DMS53 treated with DMSO at 0.1 percent for 48 hours (cell line): Measurements from ENCODE around the gene CNTNAP2.

ENCODE experiments used
- DNase-seq: peaks from one replicate; lab custom pipeline; 2025; ENCODE audit not compliant: unreplicated experiment; lab: John Stamatoyannopoulos, UW

Gene CNTNAP2

DNA sequence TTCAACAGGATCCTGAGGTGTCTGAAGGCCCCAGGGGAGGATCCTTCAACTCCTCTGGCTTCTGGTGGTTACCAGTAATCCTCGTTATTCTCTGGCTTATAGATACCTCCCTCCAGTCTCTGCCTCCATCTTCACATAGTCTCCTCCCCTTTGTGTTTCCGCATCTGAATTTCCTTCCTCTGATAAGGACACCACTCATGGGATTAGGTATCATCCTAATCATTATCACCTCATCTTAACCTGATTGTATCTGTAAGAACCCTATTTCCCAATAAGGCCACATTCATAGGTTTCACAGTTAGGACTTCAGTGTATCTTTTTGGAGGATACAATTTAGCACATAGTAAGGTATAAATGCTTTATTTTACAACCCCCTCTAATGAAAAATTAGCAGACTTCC, 1189.2 kb downstream of the CNTNAP2 start:
- no peak for DNase-seq

DNA sequence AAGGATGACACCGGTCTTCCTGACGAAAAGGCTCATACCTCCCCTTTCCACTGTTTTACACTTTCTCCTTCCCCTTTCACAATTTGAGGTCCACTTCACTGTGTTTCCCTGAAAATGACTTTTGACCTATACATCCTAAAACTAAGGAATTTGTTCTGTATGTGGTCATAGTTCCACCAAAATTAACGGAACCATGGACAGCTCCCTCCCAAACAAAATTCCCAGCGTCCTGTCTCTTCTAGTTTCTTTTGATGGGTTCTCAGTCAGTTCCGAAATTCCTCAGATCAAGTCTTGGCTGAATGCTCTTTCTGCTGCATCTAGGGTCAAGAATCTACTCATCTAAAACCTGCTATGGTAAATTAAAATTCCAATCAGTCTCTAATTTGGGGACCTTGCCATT, 1191.9 kb downstream of the CNTNAP2 start:
- no peak for DNase-seq

DNA sequence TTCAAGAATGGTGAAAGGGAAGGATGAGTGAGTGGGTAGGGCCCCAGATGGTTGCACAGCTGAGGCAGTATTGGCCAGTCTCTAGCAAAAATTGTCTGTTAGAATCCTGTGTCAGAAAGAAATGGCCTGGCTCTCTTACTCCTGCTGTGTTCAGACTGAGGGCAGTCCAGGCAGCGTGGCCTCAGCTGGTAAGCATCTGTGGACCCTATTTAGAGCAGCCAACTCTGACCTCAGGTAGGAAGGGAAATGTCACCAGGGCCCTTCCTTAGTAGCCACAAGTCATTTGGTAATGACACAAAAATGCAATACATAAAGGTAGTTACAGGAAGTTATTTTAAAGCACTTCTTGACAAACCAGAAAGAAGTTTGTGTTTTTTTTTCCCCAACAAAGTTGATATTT, 1194.7 kb downstream of the CNTNAP2 start:
- no peak for DNase-seq

DNA sequence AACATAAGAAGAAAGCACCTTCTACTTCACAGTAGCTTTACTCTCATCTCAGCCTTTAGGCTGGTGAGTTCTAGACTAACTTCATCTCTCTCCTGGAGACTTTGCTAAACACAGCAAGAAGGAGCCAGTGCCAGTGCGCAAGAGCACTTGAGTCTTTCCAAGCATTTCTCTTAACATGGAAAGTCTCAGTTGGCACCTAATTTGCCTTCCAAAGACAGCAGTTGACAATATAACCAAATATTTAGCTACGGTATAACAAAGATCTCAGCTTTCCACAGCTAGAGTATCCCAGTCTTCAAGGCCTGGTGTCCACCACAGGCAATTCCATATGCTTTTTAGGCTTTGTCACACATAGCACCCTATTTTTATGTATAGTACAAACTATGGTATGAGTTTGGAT, 1204.9 kb downstream of the CNTNAP2 start:
- no peak for DNase-seq

DNA sequence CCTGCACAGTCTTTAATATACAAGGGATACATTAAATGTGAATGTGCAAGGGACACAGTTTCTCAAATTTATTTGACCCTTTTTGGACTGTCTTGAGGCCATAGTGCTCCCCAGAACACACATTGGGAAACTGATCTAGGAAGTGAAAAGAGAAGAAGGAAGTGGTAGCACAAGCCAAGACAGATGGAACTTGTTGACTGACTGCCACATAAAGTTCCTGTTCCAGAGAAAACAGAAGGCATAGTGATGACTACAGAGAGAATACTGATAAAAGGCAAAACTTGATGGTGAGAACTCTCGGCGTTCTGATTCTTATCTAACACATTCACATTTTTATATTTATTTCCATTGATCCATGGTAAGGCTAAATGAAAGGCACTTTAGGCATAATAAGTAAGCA, 1216.4 kb downstream of the CNTNAP2 start:
- DNase-seq = no peak

DNA sequence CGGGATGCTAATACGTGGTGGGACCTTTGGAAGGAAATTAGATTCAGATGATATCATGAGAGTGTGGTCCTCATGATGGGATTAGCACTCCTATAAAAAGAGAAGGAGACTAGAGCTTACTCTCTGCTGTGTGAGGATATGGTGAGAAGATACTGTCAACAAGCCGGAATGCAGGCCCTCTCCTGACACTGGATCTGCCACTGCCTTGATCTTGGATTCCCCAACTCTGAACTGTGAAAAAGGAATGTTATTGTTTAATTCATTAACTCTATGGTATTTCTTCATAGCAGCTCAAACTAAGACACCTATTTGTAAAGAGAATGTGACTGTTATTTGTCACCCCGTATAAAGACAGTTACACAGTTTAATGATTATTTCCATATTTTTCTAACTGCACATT, 1246.5 kb downstream of the CNTNAP2 start:
- no peak for DNase-seq

DNA sequence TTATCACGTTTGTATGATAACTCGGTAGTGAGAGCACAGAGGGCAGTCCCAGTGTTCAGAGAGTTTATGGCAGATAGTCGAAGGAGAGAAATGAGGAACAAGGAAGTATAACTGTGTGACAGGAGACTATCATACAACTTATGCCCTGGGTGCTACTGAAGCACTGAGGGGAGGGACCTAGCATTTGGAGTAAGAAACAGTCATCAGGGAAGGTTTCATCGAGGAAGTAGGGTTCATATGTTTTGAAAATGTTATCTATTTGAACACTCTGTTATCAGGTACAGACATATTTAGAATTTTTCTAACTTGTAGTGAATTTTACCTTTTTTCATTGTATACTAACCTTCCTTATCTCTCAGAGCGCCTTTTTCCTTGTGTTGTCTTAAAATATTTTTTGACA, 1259.6 kb downstream of the CNTNAP2 start:
- no peak for DNase-seq

DNA sequence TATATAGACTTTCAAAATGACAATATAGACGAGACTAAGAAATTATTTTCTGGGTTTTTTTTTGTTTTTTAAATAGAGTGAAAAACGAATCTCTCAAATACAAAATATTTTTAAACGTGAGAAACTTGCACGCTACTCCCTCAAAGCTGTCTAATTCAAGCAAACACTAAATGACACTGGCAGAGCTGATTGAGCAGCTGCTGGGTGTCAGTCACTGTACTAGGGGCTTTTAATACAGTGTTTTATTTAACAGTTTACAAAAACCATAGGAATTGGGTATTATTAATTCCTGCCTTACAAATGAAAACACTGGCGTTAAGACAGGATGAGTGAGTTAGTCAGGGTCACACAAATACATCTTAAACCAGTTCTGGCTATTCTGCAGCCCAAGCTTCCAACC, 1264.3 kb downstream of the CNTNAP2 start:
- DNase-seq = no peak

DNA sequence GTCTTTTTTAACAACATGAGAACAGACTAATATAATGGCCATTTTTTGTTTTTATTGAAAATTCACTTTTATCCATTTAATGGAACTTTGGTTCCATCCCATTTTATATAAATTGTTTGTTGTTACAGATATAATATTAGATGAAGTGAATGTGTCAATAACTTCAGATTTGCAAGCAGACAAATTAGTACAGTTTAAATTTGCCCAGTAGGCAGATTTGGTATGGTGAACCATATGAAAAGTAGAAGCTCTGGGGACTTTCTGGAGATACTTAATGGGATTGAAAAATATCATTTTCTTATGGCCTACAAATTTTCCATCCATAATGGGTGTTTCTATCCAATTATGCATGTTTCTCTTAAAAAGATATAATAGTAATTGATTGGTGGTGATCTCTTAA, 1277.7 kb downstream of the CNTNAP2 start:
- DNase-seq = no peak

DNA sequence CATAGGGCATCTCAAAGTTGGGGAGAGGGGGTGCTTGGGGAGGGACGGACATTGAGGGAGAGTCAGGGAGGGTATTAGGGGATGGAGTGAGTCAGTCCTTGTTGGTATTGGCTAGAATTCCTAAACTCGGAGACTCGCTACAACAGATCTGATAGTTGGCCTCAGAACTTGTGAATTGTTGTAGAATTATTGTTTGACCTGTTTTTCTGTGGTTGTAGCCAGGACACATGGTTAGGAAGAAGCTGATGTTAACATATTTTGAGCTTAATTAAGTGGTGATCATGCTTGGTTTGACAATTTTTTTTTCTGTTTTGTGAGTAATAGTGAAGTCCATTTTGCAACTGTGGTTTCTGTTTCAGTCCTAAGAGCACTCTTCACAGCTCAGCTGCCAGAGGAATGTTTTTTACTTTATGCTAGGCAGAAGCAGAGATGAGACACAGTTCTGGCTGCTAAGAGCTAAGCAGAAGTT, 1283.7 kb downstream of the CNTNAP2 start:
- DNase-seq = no peak

DNA sequence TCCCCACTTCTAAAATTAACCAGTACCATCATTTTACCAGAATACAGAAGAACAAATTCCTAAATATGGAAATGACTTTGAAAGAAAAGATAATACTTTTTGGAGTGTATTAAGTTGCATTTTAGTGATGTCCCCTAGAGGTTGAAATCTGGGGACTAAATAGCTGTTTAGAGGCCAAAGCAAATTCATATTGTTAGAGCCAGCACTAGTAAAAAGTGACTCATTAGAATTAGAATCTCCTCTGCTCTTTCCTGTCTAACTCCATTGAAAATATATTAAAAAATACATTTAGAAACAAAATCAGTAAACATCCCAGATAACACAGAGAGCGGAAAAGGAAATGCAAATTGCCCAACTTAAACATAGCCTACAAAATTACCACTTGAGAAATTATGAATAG, 1284.3 kb downstream of the CNTNAP2 start:
- no peak for DNase-seq

DNA sequence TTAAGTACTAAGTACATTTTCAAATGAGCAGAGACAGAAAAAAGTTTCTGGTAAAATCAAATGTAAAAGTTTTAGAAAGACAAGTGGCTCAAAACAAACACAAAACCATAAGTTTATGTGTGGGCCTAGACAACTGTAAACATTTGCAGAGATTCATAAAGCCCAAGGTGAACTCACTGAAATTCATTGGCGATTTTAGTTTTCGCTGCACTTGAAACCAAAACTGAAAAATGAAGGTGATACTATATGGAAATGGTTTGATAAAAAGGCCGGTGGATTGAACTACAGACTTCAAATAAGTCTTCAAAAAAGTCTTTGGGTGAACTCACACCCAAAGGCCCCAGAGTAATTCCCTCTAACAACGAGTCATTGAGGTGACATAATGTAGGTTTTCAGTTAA, 1289.0 kb downstream of the CNTNAP2 start:
- no peak for DNase-seq

DNA sequence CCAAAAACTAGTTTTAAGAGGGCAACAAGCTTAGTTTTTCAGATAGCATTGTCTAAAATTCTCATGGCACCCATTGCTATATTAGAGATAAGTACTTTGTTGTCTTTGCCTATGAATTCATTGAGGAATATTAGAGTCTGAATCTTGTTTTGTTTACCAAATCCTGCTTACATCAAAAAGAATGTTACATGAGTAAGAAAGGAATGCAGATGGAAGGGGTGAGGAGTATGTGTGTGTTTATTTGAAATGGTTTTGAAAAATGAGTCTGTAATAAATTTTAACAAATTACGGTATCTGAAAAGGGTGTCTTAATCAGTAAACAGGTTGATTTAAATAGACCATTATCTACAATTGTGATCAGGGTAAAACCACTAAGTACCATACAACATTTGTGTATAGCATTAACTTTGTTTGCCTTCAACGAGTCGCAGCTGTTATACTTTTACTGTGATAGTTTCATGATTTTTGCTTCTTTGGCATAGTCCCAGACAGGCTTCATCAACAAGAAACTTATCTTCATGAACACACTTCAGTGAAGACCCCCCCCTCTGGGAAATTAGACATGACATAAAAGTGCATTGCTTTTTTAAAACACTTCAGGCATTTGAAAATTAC, 1290.0 kb downstream of the CNTNAP2 start:
- DNase-seq = no peak

DNA sequence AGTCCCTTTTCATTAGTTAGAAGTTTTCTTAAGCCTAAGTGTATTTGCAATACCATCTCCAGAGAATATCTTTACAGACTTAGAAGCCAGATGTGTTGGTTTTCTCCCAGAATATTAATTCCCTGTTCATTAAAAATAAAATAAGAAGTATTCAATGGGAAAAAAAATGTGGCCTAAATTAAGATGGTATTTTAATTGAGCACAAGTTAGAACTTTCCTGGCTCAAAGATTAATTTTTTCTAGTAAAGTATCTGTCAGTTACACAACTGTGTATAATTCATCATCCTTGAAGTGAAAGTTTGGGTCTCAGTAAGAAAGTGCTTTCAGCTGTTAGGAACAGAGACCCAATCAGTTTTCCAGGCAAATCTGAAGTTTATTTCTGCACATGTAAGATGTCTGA, 1294.5 kb downstream of the CNTNAP2 start:
- DNase-seq = no peak

DNA sequence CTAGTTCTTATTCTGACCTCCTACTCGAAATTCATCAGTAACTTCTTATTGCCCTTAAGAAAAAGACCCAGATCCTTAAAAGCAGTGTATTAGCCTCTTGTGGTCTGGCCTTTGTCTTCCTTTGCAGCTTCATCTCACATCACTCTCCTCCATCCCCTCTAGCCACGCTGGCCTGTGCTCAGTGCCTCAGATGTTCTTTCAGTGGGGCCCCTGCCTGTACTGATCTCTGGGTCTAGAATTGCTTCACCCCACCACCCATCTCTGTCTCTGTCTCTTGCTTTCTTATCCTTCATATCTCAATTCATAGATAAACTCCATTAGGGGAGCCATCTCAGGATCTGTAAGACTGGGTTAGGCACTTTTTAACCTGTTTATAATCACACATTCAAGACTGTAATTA, 1295.5 kb downstream of the CNTNAP2 start:
- no peak for DNase-seq

DNA sequence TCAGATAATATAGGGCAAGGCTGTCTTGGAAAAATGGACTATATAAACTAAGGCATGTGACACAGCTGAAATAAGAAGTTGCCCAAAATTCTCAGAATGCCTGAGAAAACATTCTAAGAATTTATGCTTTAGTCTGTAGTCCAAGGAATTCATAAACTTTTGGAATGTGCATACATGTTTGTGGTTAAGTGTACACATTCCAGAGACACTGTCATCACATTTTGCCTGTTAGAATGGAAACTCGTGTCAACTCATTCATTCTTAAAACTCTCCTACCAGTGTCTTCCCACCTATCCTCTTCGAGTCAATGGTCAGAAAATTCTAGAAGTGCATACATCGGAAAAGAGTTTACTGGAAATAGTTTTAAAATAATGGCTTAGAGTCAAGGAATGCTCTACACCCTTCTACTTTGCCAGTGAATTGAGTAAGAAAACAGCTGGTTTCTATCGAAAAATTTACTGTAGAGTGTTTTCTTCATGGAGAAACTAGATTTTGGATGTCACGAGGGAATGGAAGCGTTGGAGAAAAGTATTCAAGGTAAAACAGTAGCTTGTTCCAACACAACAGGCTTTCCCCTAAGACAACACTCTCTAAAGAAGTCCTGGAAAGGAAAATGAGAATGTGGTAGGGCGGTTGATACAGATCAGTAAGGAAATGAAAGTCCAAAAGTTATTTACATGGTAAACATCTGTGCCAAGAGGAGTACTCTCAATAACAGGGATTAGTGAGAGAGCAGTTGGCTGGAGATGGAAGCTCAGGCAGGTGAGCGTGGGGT, 1296.4 kb downstream of the CNTNAP2 start:
- DNase-seq = peak; percentile 56

DNA sequence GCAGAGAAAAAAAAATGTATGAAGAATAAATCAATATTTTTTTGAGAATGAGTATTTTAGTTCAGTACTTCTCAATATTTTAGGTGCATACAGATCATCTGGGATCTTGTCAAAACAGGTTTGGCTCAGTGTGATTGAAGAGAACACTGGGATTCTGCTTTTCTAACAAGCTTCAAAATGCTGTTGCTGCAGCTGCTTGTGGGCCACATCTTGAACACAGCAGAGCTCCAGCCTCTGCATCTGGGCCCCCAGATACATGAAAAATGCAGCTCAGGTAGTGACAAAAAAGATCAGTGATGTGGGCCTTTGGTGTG, 1296.9 kb downstream of the CNTNAP2 start:
- DNase-seq = no peak

DNA sequence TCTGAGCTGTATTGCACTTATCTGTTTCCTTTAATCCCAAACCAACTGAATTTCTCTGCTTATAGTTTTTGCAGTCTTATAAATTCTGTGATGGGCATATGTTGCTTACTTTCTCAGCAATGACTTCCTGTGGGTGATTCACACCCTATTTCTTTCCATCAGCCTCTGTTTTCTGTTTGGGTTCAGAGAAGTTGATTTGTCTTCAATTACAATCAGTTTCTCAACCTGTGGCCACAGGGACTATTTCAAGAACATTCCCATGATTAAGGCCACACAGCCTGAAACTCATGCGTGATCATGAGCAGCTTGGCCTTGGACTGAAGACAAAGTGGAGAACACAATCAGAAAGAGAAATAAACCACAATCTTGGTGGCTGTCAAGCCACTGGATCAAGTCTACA, 1299.4 kb downstream of the CNTNAP2 start:
- DNase-seq = no peak

DNA sequence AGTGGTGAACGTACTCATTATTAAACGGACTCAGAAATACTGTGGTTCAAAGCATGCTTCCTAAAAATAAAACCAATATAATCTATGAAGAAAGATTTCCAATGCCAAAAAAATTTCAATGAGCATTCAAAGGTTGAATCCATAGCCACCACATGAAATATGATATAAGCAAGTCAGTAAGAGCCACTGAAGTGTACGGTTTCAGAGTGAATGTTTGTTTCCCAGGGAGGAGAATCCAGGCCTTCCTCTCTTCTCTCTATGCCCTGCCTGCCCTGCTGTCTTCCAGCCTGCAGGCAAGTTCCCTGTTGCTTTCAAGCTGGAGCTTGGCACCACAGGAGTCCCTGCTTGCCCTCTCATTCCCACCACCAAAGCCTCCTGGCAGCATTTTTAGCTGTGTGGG, 1302.4 kb downstream of the CNTNAP2 start:
- peak; percentile 31 for DNase-seq

DNA sequence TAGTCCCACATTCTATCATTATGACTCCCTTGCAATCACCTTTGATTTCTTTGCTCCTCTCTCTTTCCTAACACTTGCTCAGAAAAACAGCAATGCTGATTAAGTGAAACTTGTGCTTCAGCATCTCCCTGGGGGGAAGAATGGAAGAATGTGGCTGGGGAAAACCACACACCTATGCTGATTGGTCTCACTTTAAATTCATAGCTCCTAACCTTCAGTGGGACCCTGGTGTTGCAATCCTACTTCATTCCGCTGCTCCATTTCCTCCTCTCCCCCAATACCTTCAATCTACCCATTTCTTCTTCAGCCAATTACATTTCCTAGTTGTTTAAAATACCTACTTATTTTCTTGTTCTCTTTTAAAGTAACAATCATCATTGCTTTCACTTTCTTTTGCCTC, 1307.3 kb downstream of the CNTNAP2 start:
- DNase-seq = no peak

DNA sequence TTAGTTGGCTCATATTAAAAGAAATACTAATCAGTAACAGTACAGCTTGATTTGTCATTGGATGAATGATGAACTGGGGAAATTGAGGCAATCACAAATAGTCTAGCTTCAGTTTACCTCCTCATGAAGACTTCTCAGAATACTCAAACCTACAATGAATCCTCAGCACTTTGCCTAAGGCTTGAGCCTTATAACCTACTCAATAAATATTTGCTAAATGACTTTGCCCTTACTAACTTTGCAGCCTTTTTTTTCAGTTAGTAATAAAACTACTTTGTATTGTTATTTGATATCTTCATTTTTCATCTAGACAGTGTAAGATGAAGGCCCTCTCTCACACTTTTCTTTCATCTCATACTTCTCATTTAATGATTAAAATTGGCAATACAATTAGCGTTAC, 1311.5 kb downstream of the CNTNAP2 start:
- no peak for DNase-seq

DNA sequence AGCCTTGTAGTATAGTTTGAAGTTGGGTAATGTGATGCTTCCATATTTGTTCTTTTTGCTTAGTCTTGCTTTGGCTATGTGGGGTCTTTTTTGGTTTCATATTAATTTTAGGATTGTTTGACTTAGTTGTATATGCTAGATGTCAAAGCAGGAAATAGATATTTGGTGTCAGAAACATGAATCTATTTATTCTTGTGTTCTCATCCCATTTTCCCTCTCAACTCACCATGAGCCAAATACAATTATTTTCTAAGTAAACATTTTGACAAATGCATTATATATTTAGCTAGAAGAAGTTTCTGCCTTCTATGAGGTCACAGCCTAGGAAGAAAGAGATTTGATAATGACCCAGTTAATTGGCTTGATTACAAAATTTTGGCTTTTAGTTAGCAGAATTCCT, 1313.4 kb downstream of the CNTNAP2 start:
- no peak for DNase-seq

DNA sequence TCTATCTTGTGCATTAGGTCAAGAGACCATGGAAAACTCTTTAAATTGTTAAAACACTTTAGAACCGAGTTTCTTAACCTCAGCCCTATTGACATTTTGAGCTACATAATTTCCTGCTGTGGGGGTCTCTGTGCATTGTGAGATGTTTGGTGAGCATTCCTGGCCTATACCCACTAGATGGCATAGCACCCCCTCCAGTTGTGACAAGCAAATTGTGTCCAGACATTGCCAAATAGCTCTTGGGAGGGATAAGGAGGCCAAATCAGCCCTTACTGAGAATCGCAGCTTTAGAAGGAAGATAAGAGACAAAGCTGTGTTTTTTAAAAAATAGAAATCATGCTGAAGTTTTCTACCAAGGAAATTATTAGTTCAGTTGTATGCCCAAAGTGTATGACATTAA, 1315.5 kb downstream of the CNTNAP2 start:
- no peak for DNase-seq
